ENCODE results near the gene MKLN1.

MKLN1 gene

GRCh38 chr7:131471250-131472004, 143.8 kb downstream of the MKLN1 start:
- DNase-seq, result no peak

DNA sequence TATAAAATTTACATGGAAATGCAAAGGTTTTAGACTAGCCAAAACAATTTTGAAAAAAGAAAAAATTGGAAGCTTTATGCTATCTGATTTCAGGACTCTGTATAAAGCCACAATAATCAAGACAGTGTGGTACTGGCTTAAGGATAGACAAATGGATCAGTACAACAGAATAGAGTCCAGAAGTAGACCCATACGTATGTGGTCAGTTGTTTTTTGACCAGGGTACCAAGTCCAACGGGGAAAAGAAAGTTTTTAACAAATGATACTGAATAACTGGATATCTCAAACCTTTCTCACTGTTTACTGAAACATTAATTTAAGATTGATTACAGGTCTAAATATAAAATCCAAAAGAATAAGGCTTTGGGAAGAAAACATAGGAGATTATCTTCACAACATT, 149.1 kb downstream of the MKLN1 start:
- no peak for DNase-seq

DNA sequence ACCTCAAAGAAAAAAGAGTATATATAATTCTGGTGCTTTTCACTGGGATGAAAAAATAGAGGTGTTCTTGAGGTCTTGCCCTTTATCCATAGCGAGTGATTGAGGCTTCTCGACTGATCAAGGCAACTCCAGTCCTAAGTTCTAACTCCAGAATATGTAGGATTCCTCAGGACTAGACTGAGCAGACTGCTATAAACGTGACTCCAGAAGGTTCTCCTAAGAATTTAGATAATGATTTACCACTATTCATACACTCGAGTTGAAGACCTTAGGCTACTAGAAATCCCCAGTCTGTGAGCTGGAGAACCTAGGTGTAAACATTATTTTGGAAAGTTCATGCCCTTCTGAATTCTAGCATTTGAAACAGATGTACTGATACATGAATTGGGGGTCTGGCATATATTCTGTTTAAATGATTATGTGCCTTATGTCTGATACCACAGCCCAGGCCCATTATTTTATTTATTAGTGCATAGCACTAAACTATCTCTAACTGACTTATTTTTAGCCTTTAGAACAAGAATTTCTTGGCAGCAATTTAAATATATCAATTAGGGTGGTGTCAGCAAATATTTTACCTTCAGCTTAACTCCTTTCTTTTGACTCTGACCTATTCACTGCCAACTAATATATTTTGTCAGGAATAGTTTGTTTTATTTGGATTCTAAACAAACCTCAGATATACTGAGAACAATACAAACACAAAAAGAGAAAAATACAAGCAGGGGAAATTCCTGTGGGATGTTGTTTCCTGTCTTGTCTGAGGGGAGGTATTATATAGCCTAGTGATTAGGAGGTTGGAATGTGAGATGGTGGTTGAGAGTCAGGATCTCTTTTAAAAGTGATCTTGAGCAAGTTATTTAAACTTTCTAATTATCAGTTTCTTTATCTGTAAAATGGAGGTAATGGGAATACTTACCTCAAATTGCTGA, 153.0 kb downstream of the MKLN1 start:
- DNase-seq, result no peak

DNA sequence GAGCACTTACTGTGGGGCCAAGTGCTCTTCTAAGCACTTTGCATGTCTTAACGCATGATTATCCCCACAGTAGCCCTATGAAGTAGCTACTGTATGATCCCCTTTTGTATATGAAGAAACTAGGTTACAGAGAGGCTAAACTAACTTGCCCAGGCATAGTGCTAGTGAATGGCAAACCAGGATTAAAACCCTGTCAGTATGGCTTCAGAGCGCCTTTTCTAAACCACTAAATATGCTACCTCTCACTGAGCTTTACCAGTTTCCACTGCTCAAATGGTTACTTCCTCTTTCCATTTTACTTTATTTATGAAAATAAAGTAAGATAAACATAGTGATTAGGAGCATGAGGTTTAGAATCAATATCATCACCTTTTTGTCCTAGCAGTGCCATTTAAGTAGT, 155.1 kb downstream of the MKLN1 start:
- DNase-seq, result no peak

GRCh38 chr7:131483586-131483985, 155.9 kb downstream of the MKLN1 start:
- no peak for DNase-seq

DNA sequence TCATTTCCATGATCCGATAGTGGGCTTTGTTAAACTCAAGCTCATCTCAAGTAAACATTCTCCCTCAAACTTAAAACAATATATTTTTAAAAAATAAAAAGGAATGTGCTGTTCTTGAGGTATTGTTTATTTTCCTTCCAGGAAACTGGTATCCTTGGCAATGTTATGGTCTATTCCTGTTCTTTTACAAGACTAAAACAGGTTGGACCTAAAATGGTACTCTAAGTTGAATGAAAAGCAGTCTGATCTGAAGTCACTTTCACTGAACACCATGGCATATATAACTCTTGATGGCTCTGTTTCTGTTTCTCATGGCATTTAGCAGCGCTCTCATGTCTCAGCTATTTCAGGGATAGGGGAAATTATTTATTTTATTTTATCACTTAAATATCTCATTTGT, 158.7 kb downstream of the MKLN1 start:
- DNase-seq, result no peak

GRCh38 chr7:131487217-131487616, 159.5 kb downstream of the MKLN1 start:
- DNase-seq, result no peak

GRCh38 chr7:131488361-131488760, 160.7 kb downstream of the MKLN1 start:
- no peak for DNase-seq

DNA sequence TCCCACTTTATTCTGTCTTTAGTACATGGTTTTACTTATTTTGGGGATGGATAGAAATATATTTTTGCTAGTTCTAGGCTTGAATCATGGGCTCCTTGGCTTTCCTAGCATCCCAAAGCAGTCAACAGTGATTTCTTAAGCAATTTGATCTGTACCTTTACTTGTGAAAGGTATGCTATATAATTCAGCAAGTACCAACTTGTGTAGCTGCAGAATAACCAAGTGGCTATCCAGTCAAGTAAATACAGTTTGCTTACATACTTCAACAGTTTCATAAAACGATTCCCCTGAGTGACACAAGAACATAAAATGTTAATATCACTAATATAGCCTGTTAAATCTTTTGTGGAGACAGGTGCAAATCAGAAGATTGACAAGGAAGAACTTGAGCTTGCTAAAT, 161.5 kb downstream of the MKLN1 start:
- DNase-seq, result no peak

- DNase-seq, result no peak
Measured at GRCh38 chr7:131489881-131490280, 162.2 kb downstream of the MKLN1 start.

DNA sequence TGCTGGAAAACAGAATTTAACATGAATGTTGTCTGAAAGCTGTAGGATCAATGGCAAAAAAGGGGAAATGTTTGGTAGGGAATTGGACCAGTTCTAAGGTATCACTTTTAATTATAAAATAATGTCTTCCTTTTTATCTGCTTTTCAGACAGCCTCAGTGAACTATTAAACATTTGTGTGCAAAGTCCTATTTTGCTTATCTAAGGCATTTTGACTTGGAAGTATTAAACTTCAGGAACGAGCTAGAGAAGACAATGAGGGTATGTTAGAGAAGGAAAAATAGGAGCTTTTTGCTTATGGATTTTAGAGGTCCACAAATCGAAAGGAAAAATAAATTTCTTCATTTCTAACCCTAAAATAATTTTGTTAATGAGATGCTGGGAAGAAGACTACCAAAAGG, 165.4 kb downstream of the MKLN1 start:
- no peak for DNase-seq

DNA sequence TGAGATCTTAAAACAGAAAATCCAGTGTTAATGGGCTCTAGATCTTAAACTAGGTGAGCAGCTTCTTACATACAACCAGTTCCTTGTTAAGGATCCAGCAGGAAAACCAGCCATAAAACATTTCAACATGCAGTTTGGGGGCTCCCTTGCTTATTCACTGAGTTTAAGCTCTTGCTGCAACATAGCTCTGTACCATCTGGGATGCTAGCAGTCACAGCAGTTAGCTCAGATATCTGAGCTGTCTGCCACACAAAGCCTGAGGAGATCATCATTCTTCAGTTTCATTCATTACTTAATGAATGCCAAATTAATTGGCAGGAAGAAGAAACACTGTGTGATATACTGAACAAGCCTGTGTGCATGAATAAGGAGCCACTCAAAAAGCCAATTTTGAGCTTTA, 165.9 kb downstream of the MKLN1 start:
- DNase-seq, result no peak

DNA sequence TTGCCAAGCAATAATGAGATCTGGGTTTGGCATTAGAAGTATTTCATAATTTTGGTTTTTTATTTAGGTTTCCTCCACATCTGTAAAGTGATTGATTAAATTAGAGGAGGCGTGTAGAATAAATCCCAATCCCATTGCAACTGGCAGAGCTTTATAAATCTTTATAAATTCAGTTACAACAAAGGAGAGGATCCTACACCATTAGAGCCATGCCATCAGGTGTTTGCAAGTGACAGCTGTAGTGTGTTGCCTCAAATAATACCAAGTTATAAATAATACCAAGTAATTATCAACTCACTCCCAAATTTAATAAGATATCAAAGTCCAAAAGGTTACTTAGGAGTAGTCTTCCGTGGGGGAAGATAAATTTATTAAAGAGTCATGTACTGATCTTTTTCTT, 166.5 kb downstream of the MKLN1 start:
- no peak for DNase-seq

DNA sequence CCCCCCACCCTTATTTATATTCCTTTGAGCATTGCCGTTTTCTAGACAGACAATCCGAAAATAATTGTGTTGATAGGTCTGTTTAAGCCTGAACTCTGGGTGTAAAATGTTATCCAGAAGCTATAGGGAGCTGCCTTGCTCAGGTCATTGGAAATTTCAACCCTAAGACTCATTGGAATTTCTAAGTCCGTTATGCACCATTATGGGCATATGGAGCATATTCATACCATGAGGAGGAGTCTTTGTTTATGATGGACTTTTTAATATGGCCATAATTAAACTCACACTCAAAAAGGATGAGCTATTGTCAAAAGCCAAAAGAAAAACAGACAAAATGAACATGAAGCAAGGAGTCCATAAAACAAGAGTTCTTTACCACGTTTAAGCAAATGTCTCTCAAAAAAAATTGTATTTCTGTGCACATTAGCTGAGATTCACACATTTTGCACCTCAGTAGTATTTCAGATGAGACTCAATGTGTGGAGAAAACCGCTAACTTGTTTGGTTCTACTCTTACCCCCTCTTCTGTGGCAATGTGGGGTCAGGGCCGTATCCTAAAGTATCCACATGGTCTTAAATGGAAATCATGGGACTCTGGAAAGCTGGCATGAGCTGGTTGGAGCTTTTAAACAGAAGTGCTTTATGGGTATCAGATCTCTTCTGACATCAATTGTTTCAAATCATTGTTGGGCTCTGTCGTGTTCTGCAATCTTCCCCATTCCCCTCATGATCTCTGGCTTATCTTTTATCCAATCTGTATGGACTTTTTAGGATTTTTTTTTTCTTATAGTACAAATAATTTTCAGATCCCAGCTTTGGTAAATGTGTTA, 168.2 kb downstream of the MKLN1 start:
- DNase-seq, result no peak

- no peak for DNase-seq
Measured at GRCh38 chr7:131497454-131497853, 169.8 kb downstream of the MKLN1 start.

GRCh38 chr7:131498237-131498885, 170.7 kb downstream of the MKLN1 start:
- no peak for DNase-seq

GRCh38 chr7:131499801-131500200, 172.1 kb downstream of the MKLN1 start:
- no peak for DNase-seq

- DNase-seq, result no peak
Measured at GRCh38 chr7:131500357-131500756, 172.7 kb downstream of the MKLN1 start.

GRCh38 chr7:131501422-131501821, 173.7 kb downstream of the MKLN1 start:
- no peak for DNase-seq

GRCh38 chr7:131501930-131502685, 174.4 kb downstream of the MKLN1 start:
- DNase-seq, result no peak

DNA sequence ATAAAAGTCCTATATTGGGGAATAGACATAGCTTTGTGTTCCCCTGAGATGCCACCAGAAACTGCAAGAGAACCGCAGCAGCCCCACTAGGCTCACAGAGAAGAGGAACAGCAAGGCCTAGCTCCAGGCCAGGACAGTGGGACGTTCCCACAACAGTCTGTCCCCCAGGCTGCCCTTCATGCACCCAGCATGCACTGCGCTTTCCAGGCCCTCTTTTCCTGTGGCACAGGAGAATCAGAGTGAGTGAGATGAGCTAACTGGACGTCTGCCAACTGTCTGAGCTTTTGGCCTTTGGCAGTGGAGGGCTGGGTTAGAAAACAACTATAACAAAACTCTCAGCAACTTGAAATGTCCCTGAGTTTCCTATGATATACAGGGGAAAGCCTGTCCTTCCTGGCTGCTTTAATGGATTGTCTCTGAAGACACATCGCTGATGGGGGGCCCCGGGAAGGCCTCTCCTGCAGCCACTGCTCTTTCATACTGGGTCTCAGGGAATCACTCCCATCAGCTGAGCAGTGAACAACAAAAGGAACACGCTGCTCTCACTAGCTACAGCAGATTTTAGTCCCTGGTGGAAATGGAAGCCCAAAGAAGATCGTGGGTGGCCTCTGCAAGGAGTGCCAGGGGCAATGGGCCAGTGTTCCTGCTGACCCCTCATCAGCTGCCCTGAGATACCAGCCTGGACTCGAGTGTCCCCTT, 175.3 kb downstream of the MKLN1 start:
- no peak for DNase-seq

All from stimulated activated CD4-positive, alpha-beta T cell treated with anti-CD3 and anti-CD28 coated beads, Interleukin-4, amount 100 ng/mL, for 1 hour (primary cell).